Measurements from ENCODE around the gene LRRC75B.
"Not testable (repeated sequence)": the region's sequence is repeated elsewhere in the genome, so short reads cannot be mapped to it uniquely, and the experiment has no call there.

Gene LRRC75B

GRCh38 chr22:24552503-24553286 lies 40.2 kb downstream of the LRRC75B start:
- not testable (repeated sequence) for FAIRE-seq

DNA sequence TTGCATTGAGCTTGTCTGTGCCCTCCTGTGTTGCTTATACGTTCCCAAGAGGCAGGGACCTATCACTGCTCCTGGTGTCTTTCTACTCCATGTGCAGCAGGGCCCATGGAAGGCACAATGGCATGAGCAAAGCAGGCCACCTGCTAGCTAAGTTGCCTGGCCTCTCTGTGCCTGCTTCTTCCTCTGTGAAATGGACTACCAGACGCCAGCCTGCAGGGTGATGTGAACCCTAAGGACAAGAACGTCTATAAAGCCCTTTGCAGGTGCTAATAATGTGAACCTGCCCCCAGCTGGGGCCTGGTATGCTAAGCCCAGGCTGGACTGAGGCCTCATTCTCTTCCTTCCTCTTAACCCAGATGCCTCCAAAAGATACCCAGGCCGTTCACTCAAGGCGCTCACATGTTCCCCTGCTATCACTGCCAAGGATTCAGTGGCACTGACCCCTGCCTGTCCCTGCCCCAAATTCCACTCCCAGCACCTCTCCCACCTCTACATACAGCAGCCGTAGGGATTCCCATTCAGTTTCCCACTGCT lies 41.9 kb downstream of the LRRC75B start:
- no peak for FAIRE-seq

DNA sequence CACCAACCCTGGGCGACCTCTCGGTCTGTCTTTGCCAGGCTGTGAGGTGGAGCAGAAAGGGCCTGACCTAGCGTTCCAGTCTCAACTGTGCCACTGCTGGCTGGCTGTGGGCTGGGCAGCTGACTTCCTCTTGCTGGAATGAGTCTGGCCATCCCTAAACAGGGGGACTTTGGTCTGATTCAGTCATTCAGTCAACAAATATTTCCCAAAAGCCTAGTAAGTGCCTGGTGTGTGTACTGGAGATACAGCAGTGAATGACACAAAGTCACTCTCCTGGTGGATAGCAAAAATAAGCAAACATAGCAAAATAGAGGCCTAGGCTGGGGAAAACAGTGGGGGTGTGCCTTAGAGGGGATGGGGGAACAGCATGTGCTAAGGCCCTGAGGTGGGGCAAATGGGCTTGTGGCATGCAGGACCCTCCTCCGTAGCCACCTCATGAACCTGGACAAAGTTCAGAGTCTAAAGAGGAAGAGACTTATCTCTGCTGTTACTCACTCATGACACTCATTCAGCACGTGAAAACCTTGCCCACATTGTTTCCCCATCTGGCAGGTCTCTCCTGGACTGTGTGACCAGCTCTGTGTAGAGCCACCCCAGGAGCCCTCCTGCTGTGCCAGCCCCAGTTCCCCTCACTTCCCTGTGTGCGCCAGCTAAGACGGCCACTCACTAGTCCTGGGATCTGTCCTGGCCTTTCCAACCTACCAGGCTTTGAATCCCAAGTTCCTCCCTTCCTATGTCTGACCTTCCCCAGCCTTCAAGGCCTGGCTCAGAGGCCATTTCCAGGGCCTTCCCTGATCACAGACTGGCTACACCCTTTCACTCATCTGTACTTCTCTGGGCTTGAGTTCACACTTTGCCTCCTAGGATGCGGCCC lies 42.6 kb downstream of the LRRC75B start:
- no peak for FAIRE-seq

DNA sequence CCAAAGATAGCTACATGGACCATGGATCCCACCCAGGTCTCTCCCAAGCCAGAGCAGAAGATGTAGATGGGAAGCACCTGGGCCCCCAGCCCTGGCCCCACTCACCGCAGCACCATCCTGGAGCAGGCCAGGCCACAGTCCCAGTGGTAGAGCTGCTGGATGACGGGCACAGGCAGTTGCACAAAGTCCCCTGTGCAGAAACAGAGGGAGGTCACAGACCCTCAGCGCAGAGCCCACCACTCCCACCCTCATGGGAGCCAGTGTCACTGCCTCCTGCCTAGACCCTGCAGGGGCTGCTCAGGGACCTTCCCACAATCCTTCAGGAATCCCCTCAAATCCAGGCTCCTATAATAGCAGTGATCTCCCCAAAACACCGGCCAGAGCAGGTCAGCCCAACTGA lies 44.1 kb downstream of the LRRC75B start:
- no peak for FAIRE-seq

DNA sequence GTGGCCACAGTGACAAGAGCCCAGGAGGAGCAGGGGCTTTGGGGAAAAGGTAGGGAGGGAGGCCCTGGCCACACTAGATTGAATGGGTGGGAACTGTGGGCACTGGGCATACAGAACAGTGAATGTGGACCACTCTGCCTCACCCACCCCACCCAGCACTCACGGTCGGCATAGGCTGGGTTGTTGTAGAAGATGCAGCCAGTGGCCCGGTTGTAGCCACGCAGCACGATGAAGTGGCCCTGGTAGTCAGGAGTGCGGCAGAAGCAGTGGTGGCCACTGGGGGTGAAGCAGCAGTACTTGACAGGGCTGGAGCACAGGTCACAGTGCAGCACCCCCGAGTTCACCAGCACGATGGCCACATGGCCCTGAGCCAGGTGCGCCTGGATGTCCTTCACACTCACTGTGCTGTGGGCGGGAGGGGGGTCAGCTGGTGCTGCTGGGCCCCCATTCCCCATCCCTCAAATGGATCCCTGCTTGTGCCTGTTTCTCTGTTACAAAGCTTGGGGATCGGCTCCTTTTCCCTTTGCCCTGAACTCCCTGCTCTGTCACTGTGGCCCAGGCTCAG lies 49.1 kb downstream of the LRRC75B start:
- FAIRE-seq: no peak

DNA sequence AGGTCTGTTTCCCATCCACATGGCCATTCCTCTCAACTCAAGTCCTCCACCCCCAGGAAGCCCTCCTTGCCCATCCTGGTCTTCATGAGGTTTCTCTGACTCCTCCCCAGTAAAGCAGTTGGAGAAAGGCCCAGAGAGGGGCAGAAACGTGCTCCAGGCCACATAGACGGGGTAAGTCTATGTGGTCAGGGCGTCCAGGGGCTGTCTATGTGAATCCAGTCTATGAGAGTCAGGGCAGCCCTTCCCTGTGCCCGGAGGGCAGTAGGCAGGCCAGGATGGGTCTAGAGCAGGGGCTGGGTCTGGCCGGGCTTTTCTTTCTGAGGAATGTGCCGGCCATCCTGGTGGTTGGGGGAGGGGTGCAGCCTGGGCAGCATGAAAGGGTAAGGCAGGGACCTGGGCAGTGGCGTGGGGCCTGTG lies 49.7 kb downstream of the LRRC75B start:
- FAIRE-seq: no peak

DNA sequence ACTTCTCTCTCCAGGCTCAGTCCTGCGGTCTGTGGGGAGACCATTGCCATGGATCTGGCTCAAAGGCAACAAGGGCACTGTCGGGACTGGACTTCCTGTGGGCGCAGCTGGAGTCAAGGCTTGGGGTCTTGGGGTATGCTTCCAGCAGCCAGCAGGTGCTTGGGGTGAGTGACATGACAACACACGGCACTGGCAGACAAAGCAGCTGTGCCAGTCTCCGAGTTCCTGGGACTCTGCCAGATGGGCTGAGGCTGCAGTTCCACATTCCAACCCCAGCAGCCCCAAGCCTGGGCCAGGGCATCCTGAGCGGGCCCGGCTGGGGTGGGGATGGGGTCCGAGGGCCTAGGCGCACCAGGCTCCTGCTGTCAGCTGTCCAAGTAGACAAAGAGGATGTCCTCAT lies 50.2 kb downstream of the LRRC75B start:
- no peak for FAIRE-seq

- FAIRE-seq: no peak
Measured at GRCh38 chr22:24541681-24542515, 51.0 kb downstream of the LRRC75B start.

GRCh38 chr22:24540470-24540869 lies 52.4 kb downstream of the LRRC75B start:
- FAIRE-seq: no peak

- FAIRE-seq: no peak
Measured at GRCh38 chr22:24536089-24536488, 56.8 kb downstream of the LRRC75B start.
